NCI-H748 (cell line): ENCODE measurements around the gene CD247.

Experiments
- DNase-seq: peaks from one replicate; lab custom pipeline; 2025; ENCODE audit not compliant: unreplicated experiment; lab: John Stamatoyannopoulos, UW

CD247 gene

DNA sequence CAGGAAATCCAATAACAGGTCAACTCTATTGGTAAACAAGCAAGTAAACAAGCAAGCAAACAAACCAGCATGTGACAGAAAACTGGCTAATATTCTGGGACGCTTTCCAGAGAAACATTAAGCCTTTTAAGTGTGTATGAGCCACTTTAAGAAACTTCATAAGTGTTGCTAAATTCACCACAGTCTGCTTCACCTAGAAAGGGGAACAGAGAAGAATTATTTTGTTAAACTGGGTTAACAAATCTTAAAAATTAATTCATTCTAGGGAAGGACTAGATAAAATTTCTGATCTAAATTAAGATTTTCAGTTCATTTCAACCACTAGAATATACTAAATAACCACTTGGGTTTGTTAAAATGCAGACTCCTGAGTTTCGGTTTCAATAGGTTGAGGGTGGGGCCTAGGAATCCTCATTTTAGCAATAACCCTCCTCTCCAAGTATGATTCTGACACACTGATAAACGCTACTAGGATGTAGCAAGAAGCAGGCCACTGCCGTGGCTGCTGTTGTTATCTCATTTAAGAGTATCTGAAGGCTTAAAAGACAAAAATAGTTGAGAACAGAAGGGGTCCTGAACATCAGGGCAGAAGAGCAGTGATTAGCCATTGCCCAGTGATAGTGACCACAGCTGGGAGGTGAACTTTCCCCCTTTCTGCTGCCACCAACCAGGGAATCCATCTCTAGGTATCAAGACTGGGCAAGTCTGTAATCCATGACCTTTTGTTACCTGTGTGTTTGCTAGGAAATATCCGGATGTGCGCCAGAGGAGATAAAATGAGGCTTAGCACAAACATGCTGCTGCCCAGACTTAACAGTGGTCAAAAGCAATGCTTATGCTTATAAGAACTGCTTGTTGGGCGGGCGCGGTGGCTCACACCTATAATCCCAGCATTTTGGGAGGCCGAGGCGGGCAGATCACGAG is 24.0 kb upstream of the CD247 start:
- DNase-seq = no peak

DNA sequence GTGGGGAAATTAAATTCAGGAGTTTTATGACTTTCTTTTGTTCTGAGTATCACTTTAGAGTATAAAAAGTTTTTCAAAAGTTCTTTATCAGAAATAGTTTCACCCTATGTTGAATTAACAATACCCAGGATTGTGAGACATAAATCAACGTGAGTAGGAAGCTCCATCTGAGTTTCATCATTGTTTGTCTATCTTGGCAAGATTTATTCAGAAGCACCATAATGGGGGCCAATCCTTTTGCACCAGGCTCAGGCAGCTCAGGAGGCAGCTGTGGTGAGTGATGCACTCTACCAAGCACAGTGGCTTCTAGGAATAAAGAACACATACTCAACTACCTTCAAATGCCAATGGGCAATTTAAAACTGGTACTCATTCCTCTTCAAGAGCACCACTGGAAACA is 23.3 kb upstream of the CD247 start:
- DNase-seq = no peak

DNA sequence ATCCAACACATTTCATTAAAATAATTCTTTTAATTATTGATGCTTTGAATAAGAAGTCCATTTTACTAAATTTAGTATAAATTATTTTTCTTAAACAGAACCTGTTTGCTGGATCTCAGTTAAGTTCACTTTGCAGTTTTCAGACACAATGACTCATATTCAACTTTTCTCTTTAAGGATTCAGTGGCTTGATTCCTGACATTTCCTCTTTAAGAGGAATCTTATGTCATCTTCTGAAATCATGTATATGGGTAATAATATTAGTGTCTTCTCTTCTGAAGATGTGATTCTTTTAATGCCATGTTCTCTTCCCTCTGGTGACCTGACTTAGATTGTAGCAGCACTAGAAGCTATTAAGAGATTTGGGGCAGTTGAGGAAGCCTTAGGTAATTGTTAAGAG is 22.7 kb upstream of the CD247 start:
- no peak for DNase-seq

DNA sequence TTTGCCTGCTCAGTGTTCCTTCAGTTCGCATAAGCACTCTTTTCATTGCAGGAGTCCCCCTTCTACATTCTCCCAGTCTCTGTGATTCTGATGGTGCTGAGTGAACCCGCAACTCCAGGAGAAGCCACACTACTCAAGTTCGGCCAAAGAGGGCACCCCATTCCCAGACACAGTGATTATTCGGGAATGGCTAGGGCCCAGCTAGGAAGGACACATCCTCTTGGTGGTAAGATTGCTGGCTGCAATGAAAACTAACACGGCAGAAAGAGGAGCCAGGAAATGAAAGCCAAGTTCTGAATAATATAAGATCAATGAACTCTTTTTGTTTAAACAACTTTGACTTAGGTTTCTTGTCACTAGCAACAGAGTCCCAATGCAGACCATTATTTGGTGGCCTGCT is 20.3 kb upstream of the CD247 start:
- no peak for DNase-seq

DNA sequence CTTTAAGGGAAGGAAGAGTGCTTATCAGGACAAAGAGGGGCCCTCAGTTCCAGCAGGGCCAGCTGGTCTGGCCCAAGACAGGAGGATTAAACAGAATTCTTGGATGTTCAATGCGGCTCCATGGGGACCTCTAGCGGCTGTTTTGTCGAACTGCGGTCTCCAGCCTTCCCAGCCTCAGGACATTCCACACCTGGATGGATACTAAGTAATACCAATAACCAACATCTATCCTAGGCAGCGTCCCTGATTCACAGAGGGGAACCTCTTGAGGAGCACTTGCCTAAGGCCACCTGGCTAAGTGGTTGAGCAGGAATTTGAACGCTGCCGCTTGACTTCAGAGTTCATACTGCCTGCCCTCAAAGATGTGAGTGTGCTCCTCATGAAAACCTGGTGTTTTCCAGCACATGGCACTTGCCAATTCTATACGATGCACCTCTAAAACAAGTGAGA is 15.5 kb upstream of the CD247 start:
- peak; percentile 62 for DNase-seq

DNA sequence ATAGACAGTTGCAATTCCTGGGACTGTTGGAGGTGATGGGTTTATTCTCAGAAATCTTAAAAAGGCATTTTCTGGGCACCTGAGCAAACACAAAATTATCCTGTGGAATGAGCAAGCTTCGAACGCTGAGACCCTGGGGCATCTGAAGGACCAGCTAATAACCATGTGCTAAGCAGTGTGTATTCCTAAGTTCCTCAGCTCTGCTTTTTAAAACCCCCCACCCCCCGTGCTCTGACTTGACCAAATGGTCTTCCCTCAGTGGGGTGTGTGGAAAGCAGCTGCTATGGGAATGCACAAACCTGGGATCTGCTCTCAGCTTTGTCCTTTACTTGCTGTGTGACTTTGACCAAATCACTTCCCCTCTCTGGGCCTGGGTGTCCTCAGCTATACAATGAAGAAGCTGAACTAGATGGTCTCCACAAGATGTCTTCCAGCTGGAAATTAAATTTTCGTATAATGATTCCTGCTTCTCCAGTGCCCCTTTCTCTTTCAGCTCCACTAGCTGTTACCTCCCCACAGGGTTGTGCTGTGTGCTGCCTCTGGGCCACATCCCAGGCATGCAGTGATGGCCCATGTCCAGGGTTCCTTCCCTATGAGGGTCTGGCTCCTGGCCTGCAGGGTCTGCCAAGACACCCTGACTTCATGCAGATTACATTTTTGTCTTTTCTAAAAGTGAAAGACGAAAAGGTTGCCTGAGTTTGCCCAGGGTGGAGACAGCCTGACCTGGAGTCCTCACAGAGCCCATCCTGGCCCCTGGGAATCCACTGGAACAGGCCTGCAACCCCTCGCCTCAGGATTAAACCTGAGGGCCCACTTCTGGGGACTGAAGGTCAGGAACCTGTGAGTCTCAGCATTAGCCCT is 14.9 kb upstream of the CD247 start:
- DNase-seq = no peak

DNA sequence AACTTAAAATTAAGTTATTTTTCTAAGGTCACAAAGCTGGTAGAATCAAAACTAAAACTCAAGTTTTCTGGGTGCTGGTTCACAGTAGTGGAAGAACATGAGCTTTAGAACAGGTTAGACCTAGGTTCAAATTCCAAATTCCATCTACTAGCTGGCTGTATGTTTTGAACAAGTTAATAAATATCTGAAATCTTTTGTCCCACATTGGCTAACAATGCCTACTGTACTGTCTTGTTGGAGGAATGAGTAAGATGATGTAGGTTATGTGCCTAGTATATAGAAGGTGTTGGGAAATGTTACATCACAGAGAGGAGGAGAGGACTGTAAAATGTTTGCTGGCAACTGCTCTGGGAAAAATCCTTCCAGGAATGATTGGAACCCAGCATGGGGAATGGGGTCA is 14.0 kb upstream of the CD247 start:
- no peak for DNase-seq

DNA sequence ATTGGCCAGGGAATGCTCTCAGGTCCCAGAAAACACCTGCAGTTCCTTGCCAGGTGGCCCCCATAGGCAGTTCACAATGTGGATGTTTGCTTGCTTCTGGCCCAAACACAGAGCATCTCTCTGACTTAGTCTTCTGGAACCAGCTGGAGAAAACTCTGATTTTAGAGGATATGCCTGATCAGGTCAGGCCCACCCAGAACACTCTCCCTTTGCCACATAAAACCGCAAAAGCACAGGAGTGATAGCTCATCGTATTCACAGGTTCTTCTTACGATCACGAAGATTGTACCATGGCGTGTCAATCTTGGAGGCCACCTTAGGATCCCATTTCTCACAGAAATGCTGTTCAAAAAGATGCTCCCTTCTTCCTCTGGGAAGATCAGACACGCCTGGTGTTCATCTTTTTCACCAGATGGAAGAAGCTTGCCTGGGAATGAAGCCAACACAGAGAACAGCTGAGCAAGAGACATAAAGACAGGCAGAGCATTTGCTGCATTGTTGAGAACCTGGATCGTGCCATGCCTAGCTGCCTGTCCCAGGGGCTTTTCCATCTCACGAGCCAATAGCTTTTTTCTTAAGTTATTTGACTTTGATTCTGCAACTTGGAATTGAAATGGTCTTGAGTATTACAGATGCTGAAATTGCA is 11.6 kb upstream of the CD247 start:
- DNase-seq = no peak

DNA sequence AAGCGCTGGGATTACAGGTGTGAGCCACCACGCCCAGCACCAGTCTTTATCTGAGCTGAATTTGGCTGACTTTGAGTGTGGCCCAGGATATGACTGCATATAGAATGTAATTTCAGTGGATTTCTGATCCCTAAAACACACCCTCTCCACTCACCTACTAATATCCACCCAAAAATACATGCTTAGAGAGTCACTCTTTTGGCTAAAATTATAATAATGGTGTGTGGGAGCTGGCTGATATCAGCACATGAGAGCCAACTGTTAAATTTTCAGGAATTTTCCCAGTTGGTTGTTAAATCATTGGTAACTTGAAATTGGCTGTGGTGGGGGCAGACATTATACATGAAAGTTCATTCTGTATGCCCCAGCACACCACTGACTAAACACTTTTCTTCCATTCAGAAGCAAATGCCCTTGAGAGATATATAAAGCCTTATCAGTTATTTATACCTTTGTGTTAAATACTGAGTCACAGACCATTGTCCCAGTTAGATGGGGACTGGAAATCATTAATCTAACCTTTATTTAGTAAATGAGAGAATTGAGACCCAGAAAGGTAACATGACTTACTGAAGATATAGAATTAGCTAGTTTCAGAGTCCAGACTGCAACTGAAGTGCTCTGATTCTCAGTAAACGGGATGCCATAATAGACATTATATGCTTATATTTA is 9.9 kb upstream of the CD247 start:
- no peak for DNase-seq

DNA sequence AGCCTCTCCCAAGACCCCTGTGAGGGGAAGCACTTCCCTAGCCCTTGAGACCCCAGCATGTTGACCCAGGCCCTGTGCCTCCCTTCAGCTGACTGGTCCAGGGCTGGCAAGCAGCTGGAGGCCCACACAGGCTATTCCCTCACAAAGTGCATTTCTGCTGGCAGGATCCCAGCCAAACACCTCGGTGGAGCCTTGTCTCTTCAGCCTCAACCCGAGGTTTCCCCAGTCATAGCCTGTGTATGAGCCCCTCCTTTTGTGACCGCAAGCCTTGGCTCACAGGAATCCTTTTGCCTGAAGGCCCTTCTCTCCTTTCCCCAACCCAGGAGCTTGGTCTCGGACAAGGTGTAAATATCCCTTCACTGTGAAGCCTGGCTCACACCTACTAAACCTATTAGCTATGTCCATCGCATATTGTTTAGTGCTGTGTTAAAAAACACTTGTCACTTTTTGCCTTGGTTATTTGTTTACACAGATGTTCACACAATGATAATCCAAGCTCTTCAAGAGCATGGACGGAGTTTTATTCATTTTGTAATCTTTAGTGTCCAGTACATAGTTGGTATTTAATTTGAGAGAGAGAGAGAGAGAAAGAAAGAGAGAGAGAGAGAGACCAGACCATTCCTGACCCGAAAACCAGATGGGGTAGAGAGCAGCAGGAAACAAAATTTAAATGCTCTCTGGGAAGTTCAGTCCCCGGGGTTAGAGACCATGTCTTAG is 8.5 kb upstream of the CD247 start:
- no peak for DNase-seq

DNA sequence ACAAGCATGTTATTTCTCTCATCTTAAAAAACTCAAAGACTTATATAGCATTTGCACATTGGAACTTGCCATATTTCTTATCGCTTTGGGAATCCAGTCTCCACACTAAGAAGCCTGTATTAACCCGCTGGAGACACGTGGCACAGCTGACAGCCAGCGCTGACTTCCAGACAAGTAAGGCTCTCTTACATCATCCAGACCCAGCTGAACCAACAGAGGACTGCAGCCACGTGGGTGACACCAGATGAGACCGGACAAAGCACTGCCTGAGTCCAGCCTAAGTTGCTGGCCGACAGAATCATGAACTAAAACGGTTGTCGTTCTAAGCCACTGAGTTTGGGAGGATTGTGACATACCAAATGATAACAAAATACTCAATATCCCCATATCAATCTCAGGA is 6.3 kb upstream of the CD247 start:
- DNase-seq = no peak

DNA sequence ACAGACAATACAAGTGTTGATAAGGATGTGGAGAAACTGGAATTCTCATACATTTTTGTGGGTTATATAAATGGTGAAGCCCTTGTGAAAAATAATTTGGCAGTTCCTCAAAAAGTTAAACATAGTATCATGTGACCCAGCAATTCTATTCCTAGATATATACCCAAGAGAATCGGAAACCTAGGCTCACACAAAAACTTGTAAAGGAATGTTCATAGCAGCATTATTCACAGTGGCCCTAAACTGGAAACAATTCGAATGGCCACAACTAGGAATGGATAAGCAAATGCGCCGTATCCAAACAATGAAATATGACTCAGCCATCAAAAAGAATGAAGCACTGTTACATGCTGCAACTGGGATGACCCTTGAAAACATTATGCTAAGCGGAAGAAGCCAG is 3.9 kb upstream of the CD247 start:
- DNase-seq = no peak

DNA sequence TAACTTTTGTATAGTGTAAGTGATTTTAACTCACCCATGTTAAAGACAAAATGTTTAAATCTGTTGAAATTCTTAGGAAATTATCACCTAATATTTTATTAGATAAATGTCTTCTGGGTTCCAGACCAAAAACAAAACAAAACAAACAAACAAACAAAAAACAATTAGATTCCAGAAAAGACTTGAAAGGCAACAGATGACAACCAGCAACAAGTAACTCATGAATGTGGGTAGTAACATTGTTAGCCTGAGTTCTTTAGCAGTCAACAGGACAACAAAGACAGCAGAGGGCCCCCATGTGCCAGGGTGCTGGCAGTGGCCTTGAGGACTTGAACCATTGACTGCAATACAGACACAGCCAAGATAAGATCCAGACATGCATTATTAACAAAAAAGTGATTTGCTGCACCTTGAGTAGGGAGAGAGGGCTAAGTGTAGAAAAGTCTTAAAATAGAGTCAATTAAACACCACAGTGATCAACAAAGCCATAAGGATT is 2.4 kb upstream of the CD247 start:
- DNase-seq = no peak

DNA sequence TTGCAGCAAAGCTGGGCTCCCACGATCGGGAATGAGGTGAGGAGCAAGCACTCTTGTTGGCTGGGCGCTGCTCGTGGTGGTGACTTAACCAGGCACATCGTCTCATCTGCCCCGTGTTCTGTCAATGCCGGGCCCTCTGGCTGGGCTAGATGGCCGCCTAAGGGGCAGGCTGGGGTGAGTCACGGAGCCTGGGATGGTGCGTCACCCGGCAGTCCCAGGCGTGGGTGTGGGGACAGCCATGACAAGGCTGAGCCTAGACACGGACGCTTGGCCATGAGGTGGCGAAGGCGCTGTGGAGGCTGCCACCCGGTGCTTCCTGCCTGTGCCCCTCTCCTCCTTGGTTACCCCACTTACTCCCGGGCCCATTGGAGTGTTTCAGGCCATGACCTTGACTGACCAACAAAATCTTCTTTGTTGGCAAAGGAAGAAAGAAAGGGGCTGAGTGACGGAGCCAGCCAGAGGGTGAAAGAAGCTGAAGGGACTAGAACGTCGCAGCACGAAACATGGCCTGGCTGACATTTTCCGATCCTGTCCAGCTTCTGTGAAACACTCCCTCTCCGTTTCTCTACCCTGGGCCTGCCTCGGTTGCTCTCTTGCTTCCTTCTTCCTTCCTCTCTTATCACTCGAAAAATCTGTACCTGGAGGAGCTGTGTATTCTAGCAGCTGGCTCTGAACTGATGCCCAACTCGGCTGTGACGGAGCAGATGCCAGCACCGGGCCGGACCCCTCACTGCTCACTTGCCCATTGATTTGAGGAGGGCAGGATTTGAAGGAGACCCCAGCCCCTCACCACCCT is 596 bp downstream of the CD247 start:
- no peak for DNase-seq

DNA sequence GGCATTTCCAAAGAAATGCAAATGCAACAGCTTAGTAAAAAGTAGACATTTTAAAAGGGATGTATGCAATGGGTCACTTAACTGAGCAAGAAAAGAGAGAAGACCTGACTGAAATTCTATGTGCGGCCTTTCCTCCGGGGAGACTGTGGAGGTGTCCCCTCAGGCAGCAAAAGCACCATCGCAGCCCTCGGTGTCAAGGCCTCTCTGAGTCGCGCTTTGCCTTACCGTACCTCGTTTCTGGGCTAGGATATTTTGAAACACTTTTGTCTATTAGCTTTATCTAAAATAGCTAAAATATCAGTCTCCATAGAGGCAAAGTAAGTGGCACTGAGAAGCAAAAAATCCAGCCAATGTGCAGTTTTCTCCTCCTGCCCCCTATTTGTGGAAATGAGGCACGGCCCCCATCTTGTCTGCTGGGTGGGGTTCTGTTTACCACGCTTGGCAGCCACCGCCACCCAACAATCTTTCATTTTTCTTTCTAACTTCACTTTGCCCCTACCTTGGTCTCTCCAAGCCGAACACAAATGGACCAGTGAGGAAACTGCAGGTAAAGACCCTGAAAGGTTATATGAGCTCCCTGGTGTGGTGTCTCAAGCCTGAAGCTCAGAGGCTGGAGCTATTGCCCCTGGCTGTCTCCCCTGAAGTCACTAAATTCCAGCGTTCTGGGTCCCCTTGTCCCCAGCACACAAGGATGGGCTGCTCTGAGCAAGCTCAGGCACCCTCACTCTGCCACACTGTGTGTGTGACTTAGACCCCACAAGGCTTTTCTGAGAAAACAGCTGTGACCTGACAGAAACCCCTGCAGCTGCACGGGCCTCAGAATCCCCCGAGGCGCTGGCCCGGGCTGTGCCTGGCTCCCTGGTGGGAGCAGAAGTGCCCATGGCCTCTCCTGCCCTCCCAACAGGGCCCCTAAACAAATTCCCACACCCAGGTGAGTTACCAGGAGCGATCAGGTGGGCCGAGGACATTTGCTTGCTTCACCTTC is 1.6 kb downstream of the CD247 start:
- no peak for DNase-seq

DNA sequence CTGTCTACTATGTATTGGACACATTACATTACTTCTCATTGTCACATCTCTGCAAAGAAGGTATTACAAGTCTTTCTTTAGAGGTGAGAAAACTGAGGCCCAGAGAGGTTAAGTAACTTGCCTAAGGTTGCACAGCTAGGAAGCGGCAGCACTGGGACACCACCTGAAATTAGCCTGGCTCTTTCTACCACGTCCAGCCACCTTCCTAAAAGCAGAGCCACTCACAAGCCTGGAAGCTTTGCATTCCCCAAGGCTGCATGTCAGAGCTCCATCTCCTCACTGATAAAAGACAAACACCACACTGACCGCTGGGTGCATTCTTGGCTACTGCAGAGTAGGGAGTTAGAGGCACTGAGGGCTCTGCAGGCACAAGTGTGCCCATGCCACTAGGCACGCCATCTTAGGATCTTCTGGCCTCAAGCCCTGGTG is 2.4 kb downstream of the CD247 start:
- DNase-seq = no peak

DNA sequence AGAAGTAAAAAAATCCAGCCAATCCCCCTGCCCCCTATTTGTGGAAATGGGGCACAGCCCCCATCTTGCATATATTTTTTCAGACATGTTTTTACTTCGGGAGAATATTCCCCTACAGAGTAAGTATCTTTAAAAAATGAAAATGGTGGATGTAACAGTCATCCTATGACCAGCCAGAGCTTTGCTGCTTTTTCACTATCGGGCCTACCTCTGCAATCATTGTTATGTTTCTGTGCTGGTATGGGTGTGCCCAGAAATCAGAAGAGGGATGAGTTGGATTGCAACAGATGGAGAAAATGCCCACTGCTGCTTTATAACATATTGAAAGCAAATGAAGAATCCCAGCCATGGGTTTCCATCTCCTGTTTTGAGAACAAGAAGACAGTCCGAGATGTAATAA is 2.9 kb downstream of the CD247 start:
- no peak for DNase-seq

DNA sequence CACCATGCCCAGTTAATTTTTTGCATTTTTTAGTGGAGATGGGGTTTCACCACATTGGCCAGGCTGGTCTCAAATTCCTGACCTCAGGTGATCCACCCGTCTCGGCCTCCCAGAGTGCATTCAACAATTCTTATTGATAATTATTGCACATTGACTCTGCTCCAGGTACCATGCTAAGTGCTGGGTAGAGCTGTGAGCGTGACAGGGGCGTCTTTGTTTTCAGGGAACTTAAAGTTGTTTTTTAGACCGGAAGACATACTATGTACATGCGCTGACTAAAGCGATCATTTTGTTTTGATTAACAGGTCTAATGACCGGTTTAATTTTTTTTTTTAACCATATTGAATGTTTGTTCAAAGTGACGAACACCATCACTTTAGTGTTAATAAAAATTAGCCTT is 4.0 kb downstream of the CD247 start:
- no peak for DNase-seq
